8988T (cell line): Measurements from ENCODE around the gene RMDN2.

Experiments
- DNase-seq: peaks from one replicate; pipeline ENCODE4 v3.0.0; 2011

The RMDN2 gene

GRCh38 chr2:38057651-38058410, 132.7 kb downstream of the RMDN2 start:
- no peak for DNase-seq

- DNase-seq = no peak
Observed at GRCh38 chr2:38060236-38061018, 135.3 kb downstream of the RMDN2 start.

GRCh38 chr2:38064801-38065501, 139.9 kb downstream of the RMDN2 start:
- no peak for DNase-seq

GRCh38 chr2:38065502-38066135, 140.5 kb downstream of the RMDN2 start:
- no peak for DNase-seq

GRCh38 chr2:38066421-38067115, 141.5 kb downstream of the RMDN2 start:
- DNase-seq = no peak
